DOHH2 (cell line): ENCODE results near the gene PRKCZ.

Experiments
- H3F3A ChIP-seq: fragments of 200-600 bp; sonication (generic), shearing (Covaris generic); 2 replicates; pipeline ENCODE4 v1.6.0; 2016; ENCODE audit warnings: antibody characterized with exemption, mild to moderate bottlenecking; ENCODE audit not compliant: control insufficient read depth, insufficient read depth
- H3K27ac ChIP-seq: fragments of 200-600 bp; sonication (generic); 2 replicates; pipeline ENCODE4 v1.5.1; 2014; ENCODE audit warnings: low read depth, mild to moderate bottlenecking, low read length, moderate library complexity
- H3K27me3 ChIP-seq: fragments of 200-600 bp; sonication (generic); 2 replicates; pipeline ENCODE4 v1.6.1; 2014; ENCODE audit warnings: mild to moderate bottlenecking, low read length, mixed read lengths; ENCODE audit not compliant: control insufficient read depth
- H3K36me3 ChIP-seq: fragments of 200-600 bp; sonication (generic); 2 replicates; pipeline ENCODE4 v1.6.1; 2014; ENCODE audit warnings: mild to moderate bottlenecking, low read length, moderate library complexity, mixed read lengths; ENCODE audit not compliant: control insufficient read depth
- H3K4me1 ChIP-seq: fragments of 200-600 bp; sonication (generic); 2 replicates; pipeline ENCODE4 v1.6.1; 2014; ENCODE audit warnings: mild to moderate bottlenecking, low read length, mixed read lengths; ENCODE audit not compliant: control insufficient read depth
- H3K4me2 ChIP-seq: fragments of 200-600 bp; sonication (generic); 2 replicates; pipeline ENCODE4 v1.6.0; 2014; ENCODE audit warnings: mild to moderate bottlenecking, low read length, moderate library complexity
- H3K4me3 ChIP-seq: fragments of 200-600 bp; sonication (generic); 2 replicates; pipeline ENCODE4 v1.5.1; 2014; ENCODE audit warnings: mild to moderate bottlenecking, low read length, mixed read lengths
- H3K79me2 ChIP-seq: fragments of 200-600 bp; sonication (generic); 2 replicates; pipeline ENCODE4 v1.6.1; 2014; ENCODE audit warnings: mild to moderate bottlenecking, low read length, mixed read lengths; ENCODE audit not compliant: control insufficient read depth
- H3K9me2 ChIP-seq: fragments of 200-600 bp; sonication (generic); replicated peaks from 2 replicates; pipeline ENCODE4 v1.6.1; 2014; ENCODE audit warnings: mild to moderate bottlenecking, low read length, mixed read lengths; ENCODE audit not compliant: control insufficient read depth
- H3K9me3 ChIP-seq: fragments of 200-600 bp; sonication (generic); 2 replicates; pipeline ENCODE4 v1.6.1; 2014; ENCODE audit warnings: antibody characterized with exemption, low read length, mixed read lengths; ENCODE audit not compliant: control insufficient read depth, insufficient read depth
- H4K20me1 ChIP-seq: fragments of 200-600 bp; sonication (generic); 2 replicates; pipeline ENCODE4 v1.6.0; 2014; ENCODE audit warnings: low read depth, mild to moderate bottlenecking, antibody characterized with exemption, low read length, moderate library complexity; ENCODE audit not compliant: control insufficient read depth, insufficient read depth
- EZH2phosphoT487 ChIP-seq: fragments of 200-600 bp; sonication (generic); IDR thresholded peaks from 2 replicates; pipeline ENCODE4 v1.6.1; 2017; ENCODE audit warnings: borderline replicate concordance, mild to moderate bottlenecking, antibody characterized with exemption, low read length, moderate library complexity, mixed read lengths
- TF ChIP-seq, protein P1 (sequence below): fragments of 200-600 bp; sonication (generic); IDR thresholded peaks from one replicate; pipeline ENCODE4 v1.5.1; 2014; ENCODE audit warnings: antibody characterized with exemption, mild to moderate bottlenecking, low read depth, low read length; ENCODE audit not compliant: poor library complexity, severe bottlenecking

PRKCZ gene

DNA sequence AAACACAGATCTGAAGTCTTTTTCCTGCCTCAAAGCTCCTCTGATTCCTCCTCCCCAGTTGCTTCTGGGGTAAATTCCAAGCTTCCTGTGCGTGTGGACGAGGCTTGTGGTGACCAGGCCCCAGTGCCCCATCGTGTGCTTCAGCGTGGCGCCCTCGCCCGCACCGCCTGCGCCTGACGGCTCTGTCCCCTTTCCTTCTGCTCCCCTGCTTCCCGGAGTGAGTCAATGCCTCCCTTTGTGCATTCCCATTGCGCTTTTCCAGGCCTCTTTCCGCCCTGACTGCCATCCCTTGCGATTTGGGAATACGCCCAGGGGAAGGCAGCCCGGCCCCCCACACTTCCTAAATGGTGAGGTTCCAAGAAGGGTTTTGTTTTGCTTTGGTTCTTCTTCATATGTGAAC is 108.1 kb downstream of the PRKCZ start:
- TF ChIP-seq EZH2phosphoT487, result no peak
- Histone ChIP-seq H4K20me1 (no peaks in the 10 kb centered on the region), H3K4me2 (no peak overlapping the region), H3K9me2 (no peaks in the 10 kb centered on the region), H3K27me3 (no peaks in the 10 kb centered on the region), H3K36me3 (no peaks in the 10 kb centered on the region), H3K79me2 (no peaks in the 10 kb centered on the region), H3K4me1 (no peaks in the 10 kb centered on the region), H3F3A (no peaks in the 10 kb centered on the region), H3K4me3 (no peak overlapping the region), H3K9me3 (no peaks in the 10 kb centered on the region), H3K27ac (no peak overlapping the region)

- TF ChIP-seq EZH2phosphoT487, result no peak
- no peaks in the 10 kb centered on the region for H4K20me1 ChIP-seq
- H3K9me2 ChIP-seq, result no peaks in the 10 kb centered on the region
- no peak overlapping the region for H3K27ac ChIP-seq
- H3F3A ChIP-seq, result no peaks in the 10 kb centered on the region
- H3K4me3 ChIP-seq, result no peak overlapping the region
- H3K4me2 ChIP-seq, result no peak overlapping the region
- no peaks in the 10 kb centered on the region for H3K9me3 ChIP-seq
- H3K27me3 ChIP-seq, result no peaks in the 10 kb centered on the region
- H3K79me2 ChIP-seq, result no peaks in the 10 kb centered on the region
- no peaks in the 10 kb centered on the region for H3K36me3 ChIP-seq
- H3K4me1 ChIP-seq, result no peaks in the 10 kb centered on the region
Observed at GRCh38 chr1:2159124-2159523, 108.9 kb downstream of the PRKCZ start.

GRCh38 chr1:2160451-2161300 is 110.5 kb downstream of the PRKCZ start:
- Histone ChIP-seq H3K4me2 (no peak overlapping the region), H4K20me1 (no peaks in the 10 kb centered on the region), H3K9me2 (no peaks in the 10 kb centered on the region), H3K27ac (no peak overlapping the region), H3K4me1 (no peaks in the 10 kb centered on the region), H3K36me3 (no peaks in the 10 kb centered on the region), H3F3A (no peaks in the 10 kb centered on the region), H3K4me3 (no peak overlapping the region), H3K79me2 (no peaks in the 10 kb centered on the region), H3K9me3 (no peaks in the 10 kb centered on the region), H3K27me3 (no peaks in the 10 kb centered on the region)
- no peak for TF ChIP-seq EZH2phosphoT487
- TF ChIP-seq, protein P1, sequence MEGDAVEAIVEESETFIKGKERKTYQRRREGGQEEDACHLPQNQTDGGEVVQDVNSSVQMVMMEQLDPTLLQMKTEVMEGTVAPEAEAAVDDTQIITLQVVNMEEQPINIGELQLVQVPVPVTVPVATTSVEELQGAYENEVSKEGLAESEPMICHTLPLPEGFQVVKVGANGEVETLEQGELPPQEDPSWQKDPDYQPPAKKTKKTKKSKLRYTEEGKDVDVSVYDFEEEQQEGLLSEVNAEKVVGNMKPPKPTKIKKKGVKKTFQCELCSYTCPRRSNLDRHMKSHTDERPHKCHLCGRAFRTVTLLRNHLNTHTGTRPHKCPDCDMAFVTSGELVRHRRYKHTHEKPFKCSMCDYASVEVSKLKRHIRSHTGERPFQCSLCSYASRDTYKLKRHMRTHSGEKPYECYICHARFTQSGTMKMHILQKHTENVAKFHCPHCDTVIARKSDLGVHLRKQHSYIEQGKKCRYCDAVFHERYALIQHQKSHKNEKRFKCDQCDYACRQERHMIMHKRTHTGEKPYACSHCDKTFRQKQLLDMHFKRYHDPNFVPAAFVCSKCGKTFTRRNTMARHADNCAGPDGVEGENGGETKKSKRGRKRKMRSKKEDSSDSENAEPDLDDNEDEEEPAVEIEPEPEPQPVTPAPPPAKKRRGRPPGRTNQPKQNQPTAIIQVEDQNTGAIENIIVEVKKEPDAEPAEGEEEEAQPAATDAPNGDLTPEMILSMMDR, result no peak

- H3K4me2 ChIP-seq, result no peak overlapping the region
- H3F3A ChIP-seq, result no peaks in the 10 kb centered on the region
- H3K9me2 ChIP-seq, result no peaks in the 10 kb centered on the region
- no peaks in the 10 kb centered on the region for H3K79me2 ChIP-seq
- no peaks in the 10 kb centered on the region for H4K20me1 ChIP-seq
- no peaks in the 10 kb centered on the region for H3K36me3 ChIP-seq
- TF ChIP-seq, protein P1, result no peak
- H3K4me1 ChIP-seq, result no peaks in the 10 kb centered on the region
- no peak overlapping the region for H3K4me3 ChIP-seq
- H3K27ac ChIP-seq, result no peak overlapping the region
- H3K9me3 ChIP-seq, result no peaks in the 10 kb centered on the region
- no peaks in the 10 kb centered on the region for H3K27me3 ChIP-seq
Observed at GRCh38 chr1:2163205-2163604, 113.0 kb downstream of the PRKCZ start.
